Measurements from ENCODE around the gene HLCS.

DNA sequence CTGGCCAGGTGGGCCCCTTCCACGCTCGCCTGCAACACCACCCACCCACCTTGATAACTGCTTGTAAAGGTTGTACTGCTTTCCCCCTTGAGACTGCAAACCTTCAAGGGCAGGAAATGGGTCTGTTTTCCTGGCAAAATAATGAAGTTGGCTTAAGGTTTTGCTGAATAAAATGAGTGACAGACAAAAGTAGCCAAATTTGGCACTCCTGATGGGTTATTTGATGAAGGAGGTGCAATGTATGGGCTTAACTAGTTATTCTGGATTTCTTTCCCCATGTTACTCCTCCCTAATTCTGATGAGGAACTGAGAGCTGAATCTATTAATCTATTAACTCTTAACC is 14.6 kb upstream of the HLCS start:
- TF ChIP-seq, protein P1, sequence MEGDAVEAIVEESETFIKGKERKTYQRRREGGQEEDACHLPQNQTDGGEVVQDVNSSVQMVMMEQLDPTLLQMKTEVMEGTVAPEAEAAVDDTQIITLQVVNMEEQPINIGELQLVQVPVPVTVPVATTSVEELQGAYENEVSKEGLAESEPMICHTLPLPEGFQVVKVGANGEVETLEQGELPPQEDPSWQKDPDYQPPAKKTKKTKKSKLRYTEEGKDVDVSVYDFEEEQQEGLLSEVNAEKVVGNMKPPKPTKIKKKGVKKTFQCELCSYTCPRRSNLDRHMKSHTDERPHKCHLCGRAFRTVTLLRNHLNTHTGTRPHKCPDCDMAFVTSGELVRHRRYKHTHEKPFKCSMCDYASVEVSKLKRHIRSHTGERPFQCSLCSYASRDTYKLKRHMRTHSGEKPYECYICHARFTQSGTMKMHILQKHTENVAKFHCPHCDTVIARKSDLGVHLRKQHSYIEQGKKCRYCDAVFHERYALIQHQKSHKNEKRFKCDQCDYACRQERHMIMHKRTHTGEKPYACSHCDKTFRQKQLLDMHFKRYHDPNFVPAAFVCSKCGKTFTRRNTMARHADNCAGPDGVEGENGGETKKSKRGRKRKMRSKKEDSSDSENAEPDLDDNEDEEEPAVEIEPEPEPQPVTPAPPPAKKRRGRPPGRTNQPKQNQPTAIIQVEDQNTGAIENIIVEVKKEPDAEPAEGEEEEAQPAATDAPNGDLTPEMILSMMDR (tag by site-specific recombination; IDR thresholded peaks at IDR 0.05) = no peak
- TF ChIP-seq ZNF426 (tag by site-specific recombination; IDR thresholded peaks at IDR 0.05) (no peak), SALL2 (tag by site-specific recombination; IDR thresholded peaks at IDR 0.05; ENCODE audit: borderline replicate concordance) (no peak), ZNF514 (tag by site-specific recombination; IDR thresholded peaks at IDR 0.05) (no peak), ZNF155 (tag by site-specific recombination; IDR thresholded peaks at IDR 0.05) (no peak), ZNF114 (tag by site-specific recombination; IDR thresholded peaks at IDR 0.05) (no peak), ZNF423 (tag by site-specific recombination; IDR thresholded peaks at IDR 0.05) (no peak), ZNF837 (tag by site-specific recombination; IDR thresholded peaks at IDR 0.05) (no peak)
- TF ChIP-seq, protein P2, sequence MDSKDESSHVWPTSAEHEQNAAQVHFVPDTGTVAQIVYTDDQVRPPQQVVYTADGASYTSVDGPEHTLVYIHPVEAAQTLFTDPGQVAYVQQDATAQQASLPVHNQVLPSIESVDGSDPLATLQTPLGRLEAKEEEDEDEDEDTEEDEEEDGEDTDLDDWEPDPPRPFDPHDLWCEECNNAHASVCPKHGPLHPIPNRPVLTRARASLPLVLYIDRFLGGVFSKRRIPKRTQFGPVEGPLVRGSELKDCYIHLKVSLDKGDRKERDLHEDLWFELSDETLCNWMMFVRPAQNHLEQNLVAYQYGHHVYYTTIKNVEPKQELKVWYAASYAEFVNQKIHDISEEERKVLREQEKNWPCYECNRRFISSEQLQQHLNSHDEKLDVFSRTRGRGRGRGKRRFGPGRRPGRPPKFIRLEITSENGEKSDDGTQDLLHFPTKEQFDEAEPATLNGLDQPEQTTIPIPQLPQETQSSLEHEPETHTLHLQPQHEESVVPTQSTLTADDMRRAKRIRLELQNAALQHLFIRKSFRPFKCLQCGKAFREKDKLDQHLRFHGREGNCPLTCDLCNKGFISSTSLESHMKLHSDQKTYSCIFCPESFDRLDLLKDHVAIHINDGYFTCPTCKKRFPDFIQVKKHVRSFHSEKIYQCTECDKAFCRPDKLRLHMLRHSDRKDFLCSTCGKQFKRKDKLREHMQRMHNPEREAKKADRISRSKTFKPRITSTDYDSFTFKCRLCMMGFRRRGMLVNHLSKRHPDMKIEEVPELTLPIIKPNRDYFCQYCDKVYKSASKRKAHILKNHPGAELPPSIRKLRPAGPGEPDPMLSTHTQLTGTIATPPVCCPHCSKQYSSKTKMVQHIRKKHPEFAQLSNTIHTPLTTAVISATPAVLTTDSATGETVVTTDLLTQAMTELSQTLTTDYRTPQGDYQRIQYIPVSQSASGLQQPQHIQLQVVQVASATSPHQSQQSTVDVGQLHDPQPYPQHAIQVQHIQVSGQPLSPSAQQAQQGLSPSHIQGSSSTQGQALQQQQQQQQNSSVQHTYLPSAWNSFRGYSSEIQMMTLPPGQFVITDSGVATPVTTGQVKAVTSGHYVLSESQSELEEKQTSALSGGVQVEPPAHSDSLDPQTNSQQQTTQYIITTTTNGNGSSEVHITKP (tag by site-specific recombination; IDR thresholded peaks at IDR 0.05) = no peak
